WTC11 (cell line): ENCODE data around the gene RIPPLY2.
"Not testable (repeated sequence)": the region's sequence is repeated elsewhere in the genome, so short reads cannot be mapped to it uniquely, and the experiment has no call there.

ENCODE experiments used
- CREB1 ChIP-seq: sonication (generic); formaldehyde crosslinking; IDR thresholded peaks from 2 replicates; pipeline ENCODE4 v1.8.0; 2023; ENCODE audit warnings: mild to moderate bottlenecking, missing genetic modification reagents
- ETV6 ChIP-seq: sonication (generic); formaldehyde crosslinking; IDR thresholded peaks from 2 replicates; pipeline ENCODE4 v1.8.1; 2022; ENCODE audit warnings: mild to moderate bottlenecking, missing genetic modification reagents
- ZNF138 ChIP-seq: sonication (generic); formaldehyde crosslinking; conservative IDR thresholded peaks from 2 replicates; pipeline ENCODE4 v1.8.1; 2022; ENCODE audit warnings: mild to moderate bottlenecking, moderate library complexity, missing genetic modification reagents

- not testable (repeated sequence) for TF ChIP-seq ZNF138 (CRISPR knock-in tag); ETV6 (CRISPR knock-in tag); CREB1
Observed at GRCh38 chr6:83897094-83897493, 43.9 kb downstream of the RIPPLY2 start.
